ENCODE data around the gene ATG7. TPM values are rescaled to one million over a fixed set of nuclear protein-coding genes. Genes with fewer than 3 reads are reported as not detected.
A peak's percentile ranks its signal among the peaks of the same experiment; 100 is the strongest.
"Not testable (repeated sequence)": the region's sequence is repeated elsewhere in the genome, so short reads cannot be mapped to it uniquely, and the experiment has no call there.

Gene ATG7
- total RNA-seq, 4 donors from 2014 or later = 31.3 to 67.7 (median 51.3) TPM

DNA sequence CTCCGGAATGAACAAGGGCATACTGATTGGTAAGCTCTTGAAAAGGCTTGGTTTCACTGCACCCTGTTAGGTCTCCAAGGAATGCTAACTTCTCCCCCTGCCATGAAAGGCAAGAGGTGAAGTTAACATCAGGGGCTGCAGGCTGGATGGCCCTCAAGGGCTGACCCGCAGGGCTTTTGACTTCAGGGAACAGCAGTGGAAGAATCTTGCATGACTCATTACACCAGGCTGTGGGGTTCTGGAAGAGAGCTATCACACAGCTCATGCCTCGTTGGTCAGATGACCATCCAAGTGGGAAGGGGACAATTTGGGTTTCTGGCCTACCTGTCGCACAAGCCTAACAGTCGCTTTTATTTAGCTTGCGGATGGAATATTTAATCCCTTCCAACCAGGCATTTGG lies 23.6 kb upstream of the ATG7 start:
- H3K27me3 ChIP-seq = no peaks in the 10 kb centered on the region
- no peak for DNase-seq
- H3K4me1 ChIP-seq = peaks cover 0 to 29% (median 12%) of the 10 kb centered on the region in 3 donors
- 89 to 95% methylated on average over 4 to 6 of the region's 6 CpGs for WGBS, 2 donors
- intact Hi-C loops (cut with DNase I) = no loop called here
- H3K27ac ChIP-seq = no peak overlapping the region
- no peak overlapping the region for H3K4me3 ChIP-seq
- peaks cover 0 to 3% (median under 1%) of the 10 kb centered on the region in 3 donors for H3K9me3 ChIP-seq
- H3K36me3 ChIP-seq = no peaks in the 10 kb centered on the region
- TF ChIP-seq POLR2A (IDR thresholded peaks at IDR 0.05) = no peak
- TF ChIP-seq CTCF (IDR thresholded peaks at IDR 0.05) = no peak

- H3K27me3 ChIP-seq = no peaks in the 10 kb centered on the region
These were observed 21.0 kb upstream of the ATG7 start for GRCh38 chr3:11250902-11251806.

GRCh38 chr3:11251807-11252176 lies 20.4 kb upstream of the ATG7 start:
- H3K27ac ChIP-seq = peak overlapping the region in 2 of 4 donors; percentile 13 to 33
- TF ChIP-seq CTCF (IDR thresholded peaks at IDR 0.05) (no peak), POLR2A (IDR thresholded peaks at IDR 0.05) (no peak)
- no peak overlapping the region for H3K4me3 ChIP-seq
- H3K36me3 ChIP-seq = no peaks in the 10 kb centered on the region
- H3K27me3 ChIP-seq = no peaks in the 10 kb centered on the region
- no peak for DNase-seq
- peaks cover 0 to 30% (median 12%) of the 10 kb centered on the region in 3 donors for H3K4me1 ChIP-seq
- intact Hi-C loops (cut with DNase I) = no loop called here
- H3K9me3 ChIP-seq = peaks cover 0 to 15% (median 12%) of the 10 kb centered on the region in 3 donors
- 64 to 73% methylated on average over 6 of the region's 6 CpGs for WGBS, 2 donors

More at GRCh38 chr3:11250902-11251806, 21.0 kb upstream of the ATG7 start:
- Histone ChIP-seq H3K36me3 (no peaks in the 10 kb centered on the region), H3K27ac (peak overlapping the region in 2 of 4 donors; percentile 13 to 33), H3K4me1 (peaks cover 0 to 36% (median 15%) of the 10 kb centered on the region in 3 donors), H3K9me3 (peaks cover 0 to 15% (median 12%) of the 10 kb centered on the region in 3 donors), H3K4me3 (no peak overlapping the region)
- WGBS, 2 donors = 64 to 72% methylated on average over 10 of the region's 10 CpGs
- no peak for DNase-seq
- TF ChIP-seq CTCF (IDR thresholded peaks at IDR 0.05) (no peak), POLR2A (IDR thresholded peaks at IDR 0.05) (no peak)
- intact Hi-C loops (cut with DNase I) = no loop called here

DNA sequence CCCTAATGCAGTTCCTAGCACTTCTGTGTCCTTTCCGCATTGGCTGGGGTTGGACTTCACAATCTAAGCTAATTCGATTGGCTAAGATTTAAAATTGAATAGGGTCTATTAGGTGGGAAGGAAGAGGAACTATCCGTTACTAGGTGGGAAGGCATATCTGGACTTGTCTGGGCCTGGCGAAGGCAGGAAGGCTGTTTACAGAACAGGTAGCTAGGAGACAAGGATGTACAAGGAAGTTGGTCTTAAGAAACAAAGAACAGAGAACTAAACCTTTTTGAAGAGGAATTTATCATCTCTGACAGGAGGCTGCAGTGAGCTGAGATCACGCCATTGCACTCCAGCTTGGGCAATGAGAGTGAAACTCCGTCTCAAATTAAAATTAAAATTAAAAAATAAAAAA lies 17.3 kb upstream of the ATG7 start:
- H3K36me3 ChIP-seq = peaks cover 0 to 10% (median 0%) of the 10 kb centered on the region in 3 donors
- WGBS, 2 donors = 44 to 46% methylated on average over 6 of the region's 6 CpGs
- intact Hi-C loops (cut with DNase I) = no loop called here
- H3K4me1 ChIP-seq = peaks cover 0 to 26% (median 7%) of the 10 kb centered on the region in 3 donors
- H3K4me3 ChIP-seq = no peak overlapping the region
- no peak for TF ChIP-seq POLR2A (IDR thresholded peaks at IDR 0.05)
- no peak for TF ChIP-seq CTCF (IDR thresholded peaks at IDR 0.05)
- no peaks in the 10 kb centered on the region for H3K27me3 ChIP-seq
- peak overlapping the region in 3 of 4 donors; percentile 39 to 79 (median 71) for H3K27ac ChIP-seq
- DNase-seq = no peak
- peaks cover 0 to 15% (median 12%) of the 10 kb centered on the region in 3 donors for H3K9me3 ChIP-seq

DNA sequence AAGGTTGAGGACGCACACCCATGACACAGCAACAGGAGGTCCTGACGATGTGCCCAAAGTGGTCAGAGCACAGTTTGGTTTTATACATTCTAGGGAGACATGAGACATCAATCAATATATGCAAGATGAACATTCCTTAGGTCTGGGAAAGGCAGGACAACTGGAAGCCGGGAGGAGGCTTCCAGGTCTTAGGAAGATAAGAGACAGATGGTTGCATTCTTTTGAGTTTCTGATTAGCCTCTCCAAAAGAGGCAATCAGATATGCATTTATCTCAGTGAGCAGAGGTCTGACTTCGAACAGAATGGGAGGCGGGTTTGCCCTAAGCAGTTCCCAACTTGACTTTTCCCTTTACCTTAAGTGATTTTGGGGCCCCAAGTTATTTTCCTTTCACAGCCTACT lies 16.7 kb upstream of the ATG7 start:
- Histone ChIP-seq H3K27ac (peak overlapping the region; percentile 16 to 79 (median 55)), H3K36me3 (peaks cover 0 to 17% (median 0%) of the 10 kb centered on the region in 3 donors), H3K4me1 (peaks cover 0 to 26% (median 7%) of the 10 kb centered on the region in 3 donors), H3K9me3 (peaks cover 0 to 15% (median 12%) of the 10 kb centered on the region in 3 donors)
- H3K27me3 ChIP-seq; H3K4me3 ChIP-seq; intact Hi-C loops (cut with DNase I); DNase-seq: not testable (repeated sequence)
- WGBS, 2 donors = 56 to 85% methylated on average over 4 to 5 of the region's 5 CpGs
